Breast epithelium (tissue), 3 donors: ENCODE measurements around the gene IKBKE.
"Not testable (repeated sequence)": the region's sequence is repeated elsewhere in the genome, so short reads cannot be mapped to it uniquely, and the experiment has no call there.

Experiments used
- POLR2A ChIP-seq: fragments of 450-650 bp; IDR thresholded peaks from one replicate; pipeline ENCODE4 v1.6.1; 2016; ENCODE audit warnings: antibody characterized with exemption, mild to moderate bottlenecking, moderate library complexity
- TF ChIP-seq, protein P1 (sequence below), 3 donors: fragments of 450-650 bp; IDR thresholded peaks; one replicate each; pipeline ENCODE4 v1.5.1; 2016 to 2017; ENCODE audit warnings: antibody characterized with exemption in 3 of 3, mild to moderate bottlenecking in 3 of 3, moderate library complexity in 3 of 3

GRCh38 chr1:206483864-206484263, 13.6 kb downstream of the IKBKE start:
- TF ChIP-seq, protein P1, sequence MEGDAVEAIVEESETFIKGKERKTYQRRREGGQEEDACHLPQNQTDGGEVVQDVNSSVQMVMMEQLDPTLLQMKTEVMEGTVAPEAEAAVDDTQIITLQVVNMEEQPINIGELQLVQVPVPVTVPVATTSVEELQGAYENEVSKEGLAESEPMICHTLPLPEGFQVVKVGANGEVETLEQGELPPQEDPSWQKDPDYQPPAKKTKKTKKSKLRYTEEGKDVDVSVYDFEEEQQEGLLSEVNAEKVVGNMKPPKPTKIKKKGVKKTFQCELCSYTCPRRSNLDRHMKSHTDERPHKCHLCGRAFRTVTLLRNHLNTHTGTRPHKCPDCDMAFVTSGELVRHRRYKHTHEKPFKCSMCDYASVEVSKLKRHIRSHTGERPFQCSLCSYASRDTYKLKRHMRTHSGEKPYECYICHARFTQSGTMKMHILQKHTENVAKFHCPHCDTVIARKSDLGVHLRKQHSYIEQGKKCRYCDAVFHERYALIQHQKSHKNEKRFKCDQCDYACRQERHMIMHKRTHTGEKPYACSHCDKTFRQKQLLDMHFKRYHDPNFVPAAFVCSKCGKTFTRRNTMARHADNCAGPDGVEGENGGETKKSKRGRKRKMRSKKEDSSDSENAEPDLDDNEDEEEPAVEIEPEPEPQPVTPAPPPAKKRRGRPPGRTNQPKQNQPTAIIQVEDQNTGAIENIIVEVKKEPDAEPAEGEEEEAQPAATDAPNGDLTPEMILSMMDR (IDR thresholded peaks at IDR 0.05), result not testable (repeated sequence)
- TF ChIP-seq POLR2A, result not testable (repeated sequence)
